NB4 (cell line): ENCODE data around the gene LGALS7.

Source experiments
- DNase-seq: peaks from one replicate; pipeline ENCODE4 v3.0.0; 2010; ENCODE audit warnings: low read depth
- H3K4me3 ChIP-seq: one replicate; pipeline ENCODE4 v1.5.1; 2011; ENCODE audit warnings: mild to moderate bottlenecking, low read depth, low read length, moderate library complexity
- MAX ChIP-seq: IDR thresholded peaks from 2 replicates; pipeline ENCODE4 v1.6.1; 2011; ENCODE audit warnings: low read depth, low read length
- MYC ChIP-seq: IDR thresholded peaks from 2 replicates; pipeline ENCODE4 v1.6.1; 2011; ENCODE audit warnings: low read depth, low read length
- POLR2A ChIP-seq: IDR thresholded peaks from 2 replicates; pipeline ENCODE4 v1.6.1; 2011; ENCODE audit warnings: mild to moderate bottlenecking; ENCODE audit not compliant: insufficient read length; ENCODE audit errors: extremely low read depth
- TF ChIP-seq, protein P1 (sequence below): IDR thresholded peaks from one replicate; pipeline ENCODE4 v1.5.1; 2012; ENCODE audit warnings: low read depth, low read length

The LGALS7 gene

DNA sequence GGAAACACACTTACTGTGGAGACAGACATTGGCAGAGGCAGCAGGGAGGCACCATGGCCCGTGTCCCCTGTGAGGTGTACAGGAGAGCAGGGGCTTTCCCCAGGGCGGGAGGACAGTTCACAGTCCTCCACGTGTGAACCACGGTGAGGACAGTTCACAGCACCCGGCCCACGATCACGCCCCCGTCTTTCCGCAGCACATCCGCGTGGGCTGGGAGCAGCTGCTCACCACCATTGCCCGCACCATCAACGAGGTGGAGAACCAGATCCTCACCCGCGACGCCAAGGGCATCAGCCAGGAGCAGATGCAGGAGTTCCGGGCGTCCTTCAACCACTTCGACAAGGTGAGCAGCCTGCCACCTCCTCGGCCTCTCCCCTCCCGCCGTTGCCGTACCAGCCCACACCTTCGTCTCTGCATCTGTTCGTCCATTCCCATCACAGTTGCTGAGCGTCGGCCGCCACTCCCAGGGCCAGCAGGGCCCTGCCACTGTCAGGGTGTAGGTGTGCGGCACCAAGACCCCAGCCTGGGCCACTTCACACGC is 46.5 kb downstream of the LGALS7 start:
- TF ChIP-seq, protein P1, sequence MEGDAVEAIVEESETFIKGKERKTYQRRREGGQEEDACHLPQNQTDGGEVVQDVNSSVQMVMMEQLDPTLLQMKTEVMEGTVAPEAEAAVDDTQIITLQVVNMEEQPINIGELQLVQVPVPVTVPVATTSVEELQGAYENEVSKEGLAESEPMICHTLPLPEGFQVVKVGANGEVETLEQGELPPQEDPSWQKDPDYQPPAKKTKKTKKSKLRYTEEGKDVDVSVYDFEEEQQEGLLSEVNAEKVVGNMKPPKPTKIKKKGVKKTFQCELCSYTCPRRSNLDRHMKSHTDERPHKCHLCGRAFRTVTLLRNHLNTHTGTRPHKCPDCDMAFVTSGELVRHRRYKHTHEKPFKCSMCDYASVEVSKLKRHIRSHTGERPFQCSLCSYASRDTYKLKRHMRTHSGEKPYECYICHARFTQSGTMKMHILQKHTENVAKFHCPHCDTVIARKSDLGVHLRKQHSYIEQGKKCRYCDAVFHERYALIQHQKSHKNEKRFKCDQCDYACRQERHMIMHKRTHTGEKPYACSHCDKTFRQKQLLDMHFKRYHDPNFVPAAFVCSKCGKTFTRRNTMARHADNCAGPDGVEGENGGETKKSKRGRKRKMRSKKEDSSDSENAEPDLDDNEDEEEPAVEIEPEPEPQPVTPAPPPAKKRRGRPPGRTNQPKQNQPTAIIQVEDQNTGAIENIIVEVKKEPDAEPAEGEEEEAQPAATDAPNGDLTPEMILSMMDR: no peak
- no peak for TF ChIP-seq MAX
- no peak for TF ChIP-seq MYC
- TF ChIP-seq POLR2A: no peak
- DNase-seq: no peak
- no peak overlapping the region for H3K4me3 ChIP-seq

GRCh38 chr19:38726284-38726673 is 47.0 kb downstream of the LGALS7 start:
- TF ChIP-seq, protein P1: no peak
- TF ChIP-seq POLR2A (no peak), MYC (no peak), MAX (no peak)
- DNase-seq: no peak
- H3K4me3 ChIP-seq: no peak overlapping the region

- TF ChIP-seq, protein P1: no peak
- TF ChIP-seq POLR2A (no peak), MYC (no peak), MAX (no peak)
- no peak overlapping the region for H3K4me3 ChIP-seq
- DNase-seq: no peak
Measured at GRCh38 chr19:38725469-38726283, 47.6 kb downstream of the LGALS7 start.

GRCh38 chr19:38723990-38724854 is 49.1 kb downstream of the LGALS7 start:
- H3K4me3 ChIP-seq: no peak overlapping the region
- TF ChIP-seq MAX: no peak
- TF ChIP-seq, protein P1: no peak
- TF ChIP-seq POLR2A: no peak
- TF ChIP-seq MYC: no peak
- DNase-seq: no peak

GRCh38 chr19:38723606-38723965 is 49.7 kb downstream of the LGALS7 start:
- no peak overlapping the region for H3K4me3 ChIP-seq
- no peak for DNase-seq
- no peak for TF ChIP-seq POLR2A
- no peak for TF ChIP-seq MAX
- no peak for TF ChIP-seq MYC
- TF ChIP-seq, protein P1: no peak
